Keratinocyte (primary cell): ENCODE measurements around the gene CEACAM21.

ENCODE experiments used
- CTCF ChIP-seq, 3 experiments: IDR thresholded peaks in 1 of 3; conservative IDR thresholded peaks in 1 of 3; optimal IDR thresholded peaks in 1 of 3; 2 replicates in 2 of 3; 3 replicates in 1 of 3; pipeline versions ENCODE3 to v1.5.1; 2011; ENCODE audit warnings: low read length in 3 of 3, mild to moderate bottlenecking in 3 of 3, moderate library complexity in 2 of 3, control low read depth in 1 of 3, inconsistent platforms in 1 of 3; ENCODE audit not compliant: insufficient read depth in 2 of 3; ENCODE audit errors: extremely low read depth in 1 of 3
- EZH2 ChIP-seq: IDR thresholded peaks from one replicate; pipeline ENCODE4 v1.6.1; 2012; ENCODE audit warnings: inconsistent platforms, mild to moderate bottlenecking, low read length, moderate library complexity

- TF ChIP-seq CTCF (optimal IDR thresholded peaks at IDR 0.05 in 1 of 3, IDR thresholded peaks at IDR 0.05 in 1 of 3, conservative IDR thresholded peaks at IDR 0.05 in 1 of 3; ENCODE audit: extremely low read depth in 1 of 3, insufficient read depth in 2 of 3, low read length in 3 of 3) = no peak
- TF ChIP-seq EZH2 = no peak
Measured at GRCh38 chr19:41584931-41585330, 9.0 kb downstream of the CEACAM21 start.
